GM21447 (cell line): Measurements from ENCODE around the gene TOLLIP.
"Not testable (repeated sequence)": the region's sequence is repeated elsewhere in the genome, so short reads cannot be mapped to it uniquely, and the experiment has no call there.

Experiments
- ATAC-seq: cut with Tn5 transposase; IDR thresholded peaks from one replicate; pipeline ENCODE4 v1.9.1; 2021; ENCODE audit not compliant: unreplicated experiment

Gene TOLLIP

GRCh38 chr11:1267441-1268100, 41.9 kb downstream of the TOLLIP start:
- ATAC-seq = no peak

- not testable (repeated sequence) for ATAC-seq
Measured at GRCh38 chr11:1266976-1267375, 42.5 kb downstream of the TOLLIP start.

GRCh38 chr11:1265480-1265879, 44.0 kb downstream of the TOLLIP start:
- not testable (repeated sequence) for ATAC-seq

DNA sequence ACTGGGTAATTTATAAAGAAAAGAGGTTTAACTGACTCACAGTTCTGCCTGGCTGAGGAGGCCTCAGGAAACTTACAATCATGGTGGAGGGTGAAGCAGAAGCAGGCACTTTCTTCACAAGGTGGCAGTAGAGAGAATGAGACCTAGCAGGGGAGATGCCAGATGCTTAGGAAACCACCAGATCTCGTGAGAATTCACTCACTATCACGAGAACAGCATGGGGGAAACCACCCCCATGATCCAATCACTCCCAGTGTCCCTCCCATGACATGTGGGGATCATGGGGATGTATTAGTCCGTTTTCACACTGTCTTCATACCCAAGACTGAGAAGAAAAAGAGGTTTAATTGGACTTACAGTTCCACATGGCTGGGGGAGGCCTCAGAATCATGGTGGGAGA, 45.0 kb downstream of the TOLLIP start:
- ATAC-seq = not testable (repeated sequence)

DNA sequence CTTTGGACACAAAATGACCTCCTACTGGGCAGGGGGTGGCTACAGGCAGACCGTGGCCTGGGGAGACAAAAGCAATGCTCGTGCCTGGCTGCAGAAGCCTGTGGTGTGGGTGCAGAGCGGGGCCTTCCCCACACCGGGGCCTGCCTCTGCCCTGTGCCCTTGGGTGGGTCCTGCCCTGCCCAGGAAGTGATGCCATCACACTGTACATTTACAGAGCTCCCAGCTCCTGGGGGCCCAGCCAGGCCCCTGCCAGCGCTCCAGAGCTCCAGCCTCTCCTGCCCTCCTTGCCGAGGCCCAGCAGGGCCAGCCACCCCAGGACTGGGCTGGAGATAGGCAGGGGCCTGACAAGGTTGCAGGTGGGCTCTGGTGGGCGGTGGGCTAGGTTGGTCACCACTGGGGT, 46.4 kb downstream of the TOLLIP start:
- ATAC-seq = peak; percentile 13

GRCh38 chr11:1262172-1263006, 47.0 kb downstream of the TOLLIP start:
- peak; percentile 91 for ATAC-seq

- ATAC-seq = no peak
Measured at GRCh38 chr11:1261241-1262071, 48.0 kb downstream of the TOLLIP start.

GRCh38 chr11:1260620-1261019, 48.8 kb downstream of the TOLLIP start:
- no peak for ATAC-seq

GRCh38 chr11:1260023-1260501, 49.4 kb downstream of the TOLLIP start:
- no peak for ATAC-seq

- no peak for ATAC-seq
Measured at GRCh38 chr11:1259561-1259960, 49.9 kb downstream of the TOLLIP start.

GRCh38 chr11:1259076-1259461, 50.4 kb downstream of the TOLLIP start:
- no peak for ATAC-seq

DNA sequence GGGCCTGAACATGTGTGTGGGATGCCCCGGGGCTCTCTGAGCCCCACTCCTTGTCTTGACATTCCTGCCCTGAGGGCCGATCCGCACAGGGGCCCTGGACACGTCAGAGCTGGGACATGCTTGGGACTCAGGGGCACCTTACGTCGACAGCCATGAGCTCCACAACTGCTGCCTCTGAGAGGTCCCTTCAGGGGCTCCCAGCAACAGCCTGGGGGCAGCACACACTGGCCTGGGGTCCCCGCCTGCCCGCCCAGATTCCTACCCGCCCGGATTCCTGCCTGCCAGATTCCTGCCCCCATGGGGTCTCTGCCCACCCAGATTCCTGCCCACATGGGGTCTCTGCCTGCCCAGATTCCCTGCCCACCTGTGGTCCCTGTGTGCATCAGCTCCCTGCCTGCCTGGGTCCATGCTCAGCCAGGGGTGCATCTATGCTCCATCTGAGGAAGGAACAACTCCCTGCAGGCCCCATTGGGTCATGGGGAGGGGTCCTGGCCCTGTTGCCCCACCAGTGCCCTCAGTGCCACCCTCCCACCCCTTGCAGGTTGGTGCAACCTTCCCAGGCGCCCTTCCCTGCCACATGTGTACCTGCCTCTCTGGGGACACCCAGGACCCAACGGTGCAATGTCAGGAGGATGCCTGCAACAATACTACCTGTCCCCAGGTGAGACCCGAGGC, 50.9 kb downstream of the TOLLIP start:
- ATAC-seq = no peak

DNA sequence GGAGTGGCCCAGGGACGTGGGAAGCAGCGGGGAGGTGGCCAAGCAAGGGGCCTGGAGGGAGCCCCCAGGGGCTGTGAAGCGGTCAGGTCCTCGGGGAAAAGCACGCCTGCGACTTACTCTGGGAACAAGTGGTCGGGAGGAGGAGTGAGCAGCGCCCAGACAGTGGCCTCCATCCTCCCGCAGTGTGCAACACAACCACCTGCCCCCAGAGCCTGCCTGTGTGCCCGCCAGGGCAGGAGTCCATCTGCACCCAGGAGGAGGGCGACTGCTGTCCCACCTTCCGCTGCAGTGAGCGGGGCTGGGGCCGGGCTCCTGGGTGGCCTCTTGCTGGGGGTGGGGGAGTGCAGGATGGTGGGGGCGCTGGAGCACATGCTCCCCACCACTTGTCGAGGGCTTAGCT, 51.5 kb downstream of the TOLLIP start:
- ATAC-seq = no peak

GRCh38 chr11:1257366-1257765, 52.1 kb downstream of the TOLLIP start:
- no peak for ATAC-seq

DNA sequence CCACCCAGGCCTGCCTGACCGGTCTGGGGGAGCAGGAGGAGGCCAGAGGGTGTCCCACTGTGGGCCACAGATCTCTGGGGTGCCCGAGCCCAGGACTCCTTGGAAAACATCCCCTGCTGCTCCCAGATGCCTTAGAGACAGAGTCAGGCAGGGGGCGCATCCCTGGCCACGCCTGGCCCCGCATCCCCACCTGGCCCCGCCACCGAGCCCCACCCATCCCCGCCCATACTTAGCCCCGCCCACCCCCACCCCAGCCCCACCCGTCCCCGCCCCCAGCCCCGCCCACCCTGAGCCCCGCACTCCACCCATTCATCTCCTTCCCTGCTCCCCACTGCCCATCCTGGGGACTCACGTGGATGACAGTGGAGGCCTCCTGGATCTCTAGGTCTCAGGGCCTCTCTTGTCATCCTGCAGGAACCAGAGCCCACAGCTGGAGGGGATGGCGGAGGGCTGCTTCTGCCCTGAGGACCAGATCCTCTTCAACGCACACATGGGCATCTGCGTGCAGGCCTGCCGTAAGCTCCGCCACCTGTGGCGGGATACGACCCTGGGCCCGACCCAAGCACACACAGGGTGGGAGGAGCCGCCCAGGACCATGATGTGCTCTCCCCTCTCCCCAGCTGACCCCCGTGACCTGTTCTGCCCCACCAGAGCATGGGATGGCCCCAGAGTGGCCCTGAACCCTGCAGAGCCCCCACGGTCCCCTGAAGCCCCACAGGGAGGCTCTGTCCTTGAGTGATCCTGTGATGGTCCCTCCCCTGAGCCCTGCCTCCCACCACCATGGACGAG, 53.0 kb downstream of the TOLLIP start:
- no peak for ATAC-seq

DNA sequence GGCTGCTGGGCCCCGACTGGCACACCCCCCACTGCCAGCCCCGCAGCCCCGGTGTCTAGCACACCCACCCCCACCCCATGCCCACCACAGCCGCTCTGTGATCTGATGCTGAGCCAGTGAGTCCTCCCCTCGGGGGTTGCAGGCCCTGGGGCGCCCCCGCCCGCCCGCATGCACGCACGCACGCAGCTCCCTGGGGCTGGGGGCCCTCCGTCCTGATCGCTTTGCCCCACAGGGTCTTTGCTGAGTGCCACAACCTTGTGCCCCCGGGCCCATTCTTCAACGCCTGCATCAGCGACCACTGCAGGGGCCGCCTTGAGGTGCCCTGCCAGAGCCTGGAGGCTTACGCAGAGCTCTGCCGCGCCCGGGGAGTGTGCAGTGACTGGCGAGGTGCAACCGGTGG, 54.3 kb downstream of the TOLLIP start:
- no peak for ATAC-seq

DNA sequence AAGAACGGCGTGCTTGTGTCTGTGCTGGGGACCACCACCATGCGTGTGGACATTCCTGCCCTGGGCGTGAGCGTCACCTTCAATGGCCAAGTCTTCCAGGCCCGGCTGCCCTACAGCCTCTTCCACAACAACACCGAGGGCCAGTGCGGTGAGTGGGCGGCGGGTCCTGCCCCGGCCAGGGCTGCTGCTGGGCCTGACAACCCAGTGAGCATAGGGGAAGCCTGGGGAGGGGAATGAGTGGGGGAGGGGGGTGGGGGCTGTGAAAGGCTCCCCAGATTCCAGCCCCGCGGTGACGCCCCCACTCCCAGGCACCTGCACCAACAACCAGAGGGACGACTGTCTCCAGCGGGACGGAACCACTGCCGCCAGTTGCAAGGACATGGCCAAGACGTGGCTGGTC, 54.7 kb downstream of the TOLLIP start:
- ATAC-seq = no peak

- no peak for ATAC-seq
Measured at GRCh38 chr11:1254086-1254648, 55.3 kb downstream of the TOLLIP start.

GRCh38 chr11:1253103-1253485, 56.3 kb downstream of the TOLLIP start:
- ATAC-seq = no peak
